ENCODE data around the gene CCDC178. TPM values are rescaled to one million over a fixed set of nuclear protein-coding genes. Genes with fewer than 3 reads are reported as not detected.

CCDC178 gene
- polyA plus RNA-seq, 1 donor: 0.36 TPM

DNA sequence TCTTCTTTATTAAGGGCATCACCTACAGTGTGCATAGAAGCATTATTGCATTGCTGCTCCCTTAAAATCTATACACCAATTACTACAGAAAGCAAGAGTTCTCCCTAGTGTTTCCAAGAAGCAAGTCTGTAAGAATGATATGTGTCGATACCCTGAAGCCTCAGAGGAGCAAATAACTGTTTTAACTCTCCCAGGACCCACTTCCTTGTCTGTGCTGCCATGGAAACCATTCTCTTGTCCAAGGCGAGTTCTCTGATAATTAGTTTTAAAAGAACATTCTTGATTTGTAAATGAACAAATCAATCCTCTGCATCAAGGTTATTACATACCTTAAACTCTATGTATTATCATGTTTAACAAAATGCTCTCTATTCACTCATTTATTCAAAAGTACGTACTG, 340.9 kb downstream of the CCDC178 start:
- Histone ChIP-seq H3K4me3 (ENCODE audit: low read length) (no peak overlapping the region), H3K36me3 (ENCODE audit: control insufficient read depth, insufficient read depth, low read length) (no peaks in the 10 kb centered on the region), H3K9me3 (ENCODE audit: control insufficient read depth, low read depth, low read length) (no peaks in the 10 kb centered on the region), H3K4me1 (ENCODE audit: control insufficient read depth, insufficient read depth, low read length) (no peaks in the 10 kb centered on the region), H3K27me3 (ENCODE audit: control insufficient read depth, insufficient read depth, low read length) (no peaks in the 10 kb centered on the region), H3K27ac (ENCODE audit: low read length) (no peak overlapping the region)
- 57% methylated on average over 1 of the region's 3 CpGs for WGBS (ENCODE audit: insufficient coverage, low lambda C conversion rate)
- no peak for DNase-seq

- no peaks in the 10 kb centered on the region for H3K27me3 ChIP-seq (ENCODE audit: control insufficient read depth, insufficient read depth, low read length)
- no CpG with 5 or more reads among the region's 3 CpGs for WGBS (ENCODE audit: insufficient coverage, low lambda C conversion rate)
- H3K4me1 ChIP-seq (ENCODE audit: control insufficient read depth, insufficient read depth, low read length): no peaks in the 10 kb centered on the region
- no peak for DNase-seq
- no peak overlapping the region for H3K27ac ChIP-seq (ENCODE audit: low read length)
- no peak overlapping the region for H3K4me3 ChIP-seq (ENCODE audit: low read length)
- no peaks in the 10 kb centered on the region for H3K9me3 ChIP-seq (ENCODE audit: control insufficient read depth, low read depth, low read length)
- no peaks in the 10 kb centered on the region for H3K36me3 ChIP-seq (ENCODE audit: control insufficient read depth, insufficient read depth, low read length)
These were observed 343.4 kb downstream of the CCDC178 start for GRCh38 chr18:33097126-33097525.

DNA sequence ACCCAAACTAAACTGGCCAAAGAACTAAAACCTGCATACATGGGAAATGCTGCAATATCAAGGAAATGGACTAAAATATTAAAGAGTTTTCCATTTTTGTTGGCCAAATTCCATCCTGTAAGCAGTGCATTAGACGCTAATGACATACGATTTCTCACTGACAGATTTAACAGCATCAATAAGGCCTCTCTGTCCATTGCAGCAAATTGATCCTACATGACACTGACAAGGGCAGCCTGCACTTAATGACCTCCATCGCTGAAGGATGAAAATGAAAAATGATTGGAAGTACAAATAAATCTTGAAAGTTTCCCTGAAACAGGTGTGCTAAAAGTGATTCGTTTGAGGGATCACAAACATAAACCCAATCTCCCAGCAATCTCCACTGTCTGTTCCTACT, 350.1 kb downstream of the CCDC178 start:
- Histone ChIP-seq H3K4me1 (ENCODE audit: control insufficient read depth, insufficient read depth, low read length) (no peaks in the 10 kb centered on the region), H3K27ac (ENCODE audit: low read length) (no peak overlapping the region), H3K9me3 (ENCODE audit: control insufficient read depth, low read depth, low read length) (no peaks in the 10 kb centered on the region), H3K36me3 (ENCODE audit: control insufficient read depth, insufficient read depth, low read length) (no peaks in the 10 kb centered on the region), H3K27me3 (ENCODE audit: control insufficient read depth, insufficient read depth, low read length) (no peaks in the 10 kb centered on the region), H3K4me3 (ENCODE audit: low read length) (no peak overlapping the region)
- no peak for DNase-seq
- 76% methylated on average over 3 of the region's 4 CpGs for WGBS (ENCODE audit: insufficient coverage, low lambda C conversion rate)

DNA sequence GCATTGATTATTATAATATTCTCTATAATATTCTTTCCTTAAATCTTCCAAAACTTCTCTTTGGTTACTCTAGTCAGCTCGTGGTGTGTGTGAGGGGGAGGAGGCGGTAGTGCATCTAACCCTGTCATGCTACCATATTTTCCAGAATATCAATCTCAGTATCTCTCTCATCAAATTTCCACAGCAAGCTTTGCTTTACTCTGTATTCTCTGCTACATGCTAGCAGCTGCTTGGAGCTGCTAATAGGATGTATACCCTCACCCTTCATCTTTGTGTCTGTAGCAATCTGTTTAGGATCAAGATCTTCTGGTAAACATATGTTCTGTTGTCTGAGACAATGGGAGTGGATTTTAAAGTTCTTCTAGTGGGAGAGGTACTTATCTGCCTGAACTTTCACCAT, 363.9 kb downstream of the CCDC178 start:
- DNase-seq: no peak
- WGBS (ENCODE audit: insufficient coverage, low lambda C conversion rate): 29% methylated on average over 1 of the region's 2 CpGs
- Histone ChIP-seq H3K27me3 (ENCODE audit: control insufficient read depth, insufficient read depth, low read length) (no peaks in the 10 kb centered on the region), H3K27ac (ENCODE audit: low read length) (no peak overlapping the region), H3K36me3 (ENCODE audit: control insufficient read depth, insufficient read depth, low read length) (no peaks in the 10 kb centered on the region), H3K4me1 (ENCODE audit: control insufficient read depth, insufficient read depth, low read length) (no peaks in the 10 kb centered on the region), H3K9me3 (ENCODE audit: control insufficient read depth, low read depth, low read length) (no peaks in the 10 kb centered on the region), H3K4me3 (ENCODE audit: low read length) (no peak overlapping the region)

- no peaks in the 10 kb centered on the region for H3K36me3 ChIP-seq (ENCODE audit: control insufficient read depth, insufficient read depth, low read length)
- H3K27ac ChIP-seq (ENCODE audit: low read length): no peak overlapping the region
- no peak for DNase-seq
- no CpG with 5 or more reads among the region's 3 CpGs for WGBS (ENCODE audit: insufficient coverage, low lambda C conversion rate)
- no peaks in the 10 kb centered on the region for H3K4me1 ChIP-seq (ENCODE audit: control insufficient read depth, insufficient read depth, low read length)
- no peak overlapping the region for H3K4me3 ChIP-seq (ENCODE audit: low read length)
- H3K9me3 ChIP-seq (ENCODE audit: control insufficient read depth, low read depth, low read length): no peaks in the 10 kb centered on the region
- H3K27me3 ChIP-seq (ENCODE audit: control insufficient read depth, insufficient read depth, low read length): no peaks in the 10 kb centered on the region
These were observed 366.4 kb downstream of the CCDC178 start for GRCh38 chr18:33074125-33074524.

DNA sequence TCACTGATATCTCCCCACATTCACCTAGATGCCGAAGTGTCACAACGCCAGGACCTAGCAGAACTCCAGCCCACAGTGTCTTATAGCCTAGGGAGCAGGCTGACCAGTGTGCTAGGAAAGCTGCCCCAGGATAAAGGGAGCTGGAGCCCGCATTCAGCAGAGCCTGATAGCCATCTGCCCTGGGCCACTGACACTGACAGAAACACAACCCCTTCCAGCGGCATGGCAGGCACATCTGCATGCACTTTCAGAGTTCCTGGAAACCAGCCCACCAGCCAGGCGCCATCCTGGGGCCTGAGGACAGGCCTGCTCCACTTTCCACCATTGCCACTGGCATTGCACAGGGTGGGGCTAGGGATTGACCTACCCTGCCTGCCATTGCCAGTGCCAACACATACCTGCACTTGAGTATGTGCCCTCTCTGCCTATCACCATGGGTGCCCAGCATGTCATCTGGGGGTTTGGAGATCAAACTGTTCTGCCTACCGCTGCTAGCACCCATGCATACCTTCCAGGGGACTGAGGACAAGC, 377.6 kb downstream of the CCDC178 start:
- Histone ChIP-seq H3K36me3 (ENCODE audit: control insufficient read depth, insufficient read depth, low read length) (no peaks in the 10 kb centered on the region), H3K9me3 (ENCODE audit: control insufficient read depth, low read depth, low read length) (no peaks in the 10 kb centered on the region), H3K4me1 (ENCODE audit: control insufficient read depth, insufficient read depth, low read length) (no peaks in the 10 kb centered on the region), H3K27ac (ENCODE audit: low read length) (no peak overlapping the region), H3K27me3 (ENCODE audit: control insufficient read depth, insufficient read depth, low read length) (no peaks in the 10 kb centered on the region), H3K4me3 (ENCODE audit: low read length) (no peak overlapping the region)
- no CpG with 5 or more reads among the region's 6 CpGs for WGBS (ENCODE audit: insufficient coverage, low lambda C conversion rate)
- DNase-seq: no peak

DNA sequence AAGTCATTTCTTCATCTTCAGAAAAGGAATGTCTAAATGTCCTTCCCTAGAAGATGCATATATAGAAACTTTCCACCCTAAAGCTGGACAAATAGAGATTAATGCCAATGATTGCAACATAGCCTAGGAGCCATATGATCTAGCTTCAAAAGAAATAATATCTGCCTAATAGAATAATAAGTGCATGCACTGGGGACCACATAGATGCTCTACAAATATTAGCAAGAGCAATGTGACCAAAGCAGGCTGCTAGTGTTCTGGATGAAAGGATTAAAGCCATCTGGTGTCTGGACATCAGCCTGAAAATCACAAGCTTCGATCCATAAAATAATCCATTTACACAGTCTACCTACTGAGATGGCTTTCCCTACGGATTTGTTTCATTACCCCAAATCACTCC, 387.6 kb downstream of the CCDC178 start:
- WGBS (ENCODE audit: insufficient coverage, low lambda C conversion rate): 100% methylated on average over 1 of the region's 2 CpGs
- DNase-seq: no peak
- no peaks in the 10 kb centered on the region for H3K36me3 ChIP-seq (ENCODE audit: control insufficient read depth, insufficient read depth, low read length)
- no peaks in the 10 kb centered on the region for H3K9me3 ChIP-seq (ENCODE audit: control insufficient read depth, low read depth, low read length)
- no peak overlapping the region for H3K27ac ChIP-seq (ENCODE audit: low read length)
- H3K27me3 ChIP-seq (ENCODE audit: control insufficient read depth, insufficient read depth, low read length): no peaks in the 10 kb centered on the region
- no peak overlapping the region for H3K4me3 ChIP-seq (ENCODE audit: low read length)
- no peaks in the 10 kb centered on the region for H3K4me1 ChIP-seq (ENCODE audit: control insufficient read depth, insufficient read depth, low read length)

DNA sequence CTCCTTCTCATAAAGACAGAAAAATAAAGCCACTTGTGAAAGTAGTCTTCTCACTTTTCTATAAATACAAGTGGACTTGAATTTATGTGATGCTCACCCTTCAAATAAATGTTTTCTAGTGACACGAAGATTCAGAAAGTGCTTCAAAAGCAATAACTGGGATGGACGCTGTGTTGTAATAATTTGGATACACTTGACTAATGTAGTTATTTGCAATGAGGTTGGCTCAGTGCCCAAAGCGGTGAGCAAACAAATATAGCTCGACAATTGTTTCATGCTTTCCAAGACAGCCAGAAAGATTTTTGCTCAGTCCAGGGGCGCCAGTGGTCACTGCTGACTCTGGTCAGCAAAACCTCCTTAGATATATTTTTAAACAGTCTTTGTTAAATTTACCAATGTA, 389.1 kb downstream of the CCDC178 start:
- DNase-seq: no peak
- H3K4me3 ChIP-seq (ENCODE audit: low read length): no peak overlapping the region
- 100% methylated on average over 1 of the region's 5 CpGs for WGBS (ENCODE audit: insufficient coverage, low lambda C conversion rate)
- no peaks in the 10 kb centered on the region for H3K36me3 ChIP-seq (ENCODE audit: control insufficient read depth, insufficient read depth, low read length)
- H3K27ac ChIP-seq (ENCODE audit: low read length): no peak overlapping the region
- H3K4me1 ChIP-seq (ENCODE audit: control insufficient read depth, insufficient read depth, low read length): no peaks in the 10 kb centered on the region
- H3K9me3 ChIP-seq (ENCODE audit: control insufficient read depth, low read depth, low read length): no peaks in the 10 kb centered on the region
- no peaks in the 10 kb centered on the region for H3K27me3 ChIP-seq (ENCODE audit: control insufficient read depth, insufficient read depth, low read length)

- Histone ChIP-seq H3K4me1 (ENCODE audit: control insufficient read depth, insufficient read depth, low read length) (no peaks in the 10 kb centered on the region), H3K36me3 (ENCODE audit: control insufficient read depth, insufficient read depth, low read length) (no peaks in the 10 kb centered on the region), H3K27ac (ENCODE audit: low read length) (no peak overlapping the region), H3K27me3 (ENCODE audit: control insufficient read depth, insufficient read depth, low read length) (no peaks in the 10 kb centered on the region), H3K9me3 (ENCODE audit: control insufficient read depth, low read depth, low read length) (no peaks in the 10 kb centered on the region), H3K4me3 (ENCODE audit: low read length) (no peak overlapping the region)
- DNase-seq: no peak
These were observed 400.3 kb downstream of the CCDC178 start for GRCh38 chr18:33040213-33040612.

DNA sequence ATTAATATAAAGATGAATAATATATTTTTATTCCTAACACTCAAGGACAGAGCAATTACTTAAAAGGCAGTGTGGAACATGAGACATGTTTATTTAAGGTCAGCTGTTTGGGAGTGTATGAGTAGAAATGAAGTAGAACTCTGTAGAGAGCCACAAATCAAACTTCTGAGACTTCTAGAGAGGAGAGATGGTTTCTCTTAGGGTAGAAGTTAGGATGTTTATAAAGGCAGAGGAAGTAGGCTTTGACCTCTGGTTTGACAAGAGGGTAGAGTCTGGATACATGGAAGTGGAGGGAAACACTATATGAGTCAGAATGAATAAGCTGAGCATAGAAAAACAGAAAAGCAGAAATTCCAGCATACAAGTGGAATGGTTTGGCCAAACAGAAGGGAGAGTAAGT, 405.6 kb downstream of the CCDC178 start:
- Histone ChIP-seq H3K9me3 (ENCODE audit: control insufficient read depth, low read depth, low read length) (no peaks in the 10 kb centered on the region), H3K4me3 (ENCODE audit: low read length) (no peak overlapping the region)
- DNase-seq: no peak

GRCh38 chr18:33034212-33034611, 406.3 kb downstream of the CCDC178 start:
- Histone ChIP-seq H3K9me3 (ENCODE audit: control insufficient read depth, low read depth, low read length) (no peaks in the 10 kb centered on the region), H3K27ac (ENCODE audit: low read length) (no peak overlapping the region), H3K4me1 (ENCODE audit: control insufficient read depth, insufficient read depth, low read length) (no peaks in the 10 kb centered on the region), H3K27me3 (ENCODE audit: control insufficient read depth, insufficient read depth, low read length) (no peaks in the 10 kb centered on the region), H3K4me3 (ENCODE audit: low read length) (no peak overlapping the region), H3K36me3 (ENCODE audit: control insufficient read depth, insufficient read depth, low read length) (no peaks in the 10 kb centered on the region)
- DNase-seq: no peak

More for the DNA sequence above, 405.6 kb downstream of the CCDC178 start:
- no peaks in the 10 kb centered on the region for H3K27me3 ChIP-seq (ENCODE audit: control insufficient read depth, insufficient read depth, low read length)
- H3K4me1 ChIP-seq (ENCODE audit: control insufficient read depth, insufficient read depth, low read length): no peaks in the 10 kb centered on the region
- H3K27ac ChIP-seq (ENCODE audit: low read length): no peak overlapping the region
- H3K36me3 ChIP-seq (ENCODE audit: control insufficient read depth, insufficient read depth, low read length): no peaks in the 10 kb centered on the region
